ENCODE measurements around the gene STRBP.
"Not testable (repeated sequence)": the region's sequence is repeated elsewhere in the genome, so short reads cannot be mapped to it uniquely, and the experiment has no call there.

Gene STRBP

GRCh38 chr9:123282362-123283047 is 14.1 kb upstream of the STRBP start:
- no peak for DNase-seq

GRCh38 chr9:123281659-123282350 is 13.4 kb upstream of the STRBP start:
- DNase-seq = no peak

- DNase-seq = not testable (repeated sequence)
Measured at GRCh38 chr9:123278879-123279493, 10.6 kb upstream of the STRBP start.

GRCh38 chr9:123278361-123278760 is 10.0 kb upstream of the STRBP start:
- no peak for DNase-seq

GRCh38 chr9:123276551-123276950 is 8.2 kb upstream of the STRBP start:
- peak; percentile 37 for DNase-seq

GRCh38 chr9:123271133-123271532 is 2.7 kb upstream of the STRBP start:
- not testable (repeated sequence) for DNase-seq

- DNase-seq = no peak
Measured at GRCh38 chr9:123269281-123269680, 895 bp upstream of the STRBP start.

GRCh38 chr9:123268199-123268464 is 254 bp downstream of the STRBP start:
- DNase-seq = no peak

GRCh38 chr9:123267481-123268198 is 746 bp downstream of the STRBP start:
- no peak for DNase-seq

- DNase-seq = no peak
Measured at GRCh38 chr9:123266655-123267399, 1.6 kb downstream of the STRBP start.

GRCh38 chr9:123265833-123266232 is 2.6 kb downstream of the STRBP start:
- DNase-seq = no peak

GRCh38 chr9:123263227-123263626 is 5.2 kb downstream of the STRBP start:
- no peak for DNase-seq

GRCh38 chr9:123262338-123262737 is 6.0 kb downstream of the STRBP start:
- DNase-seq = no peak

GRCh38 chr9:123261006-123261677 is 7.2 kb downstream of the STRBP start:
- DNase-seq = no peak

GRCh38 chr9:123260340-123260739 is 8.0 kb downstream of the STRBP start:
- no peak for DNase-seq

- no peak for DNase-seq
Measured at GRCh38 chr9:123257276-123257675, 11.1 kb downstream of the STRBP start.

GRCh38 chr9:123255718-123256117 is 12.7 kb downstream of the STRBP start:
- no peak for DNase-seq

- DNase-seq = no peak
Measured at GRCh38 chr9:123253204-123253603, 15.2 kb downstream of the STRBP start.

- DNase-seq = no peak
Measured at GRCh38 chr9:123251741-123252140, 16.6 kb downstream of the STRBP start.

- DNase-seq = no peak
Measured at GRCh38 chr9:123251324-123251723, 17.1 kb downstream of the STRBP start.

GRCh38 chr9:123250504-123250903 is 17.9 kb downstream of the STRBP start:
- no peak for DNase-seq

GRCh38 chr9:123249162-123249561 is 19.2 kb downstream of the STRBP start:
- not testable (repeated sequence) for DNase-seq
